Left lung (tissue), 10 donors: ENCODE data around the gene NMU. TPM values are rescaled to one million over a fixed set of nuclear protein-coding genes. Genes with fewer than 3 reads are reported as not detected.

Experiments
- ATAC-seq: fragments of 200-7000 bp; cut with Tn5 transposase; one replicate; pipeline ENCODE4 v1.9.1; 2020; ENCODE audit warnings: moderate library complexity
- DNase-seq, 4 donors: peaks; one replicate each; pipeline ENCODE4 v3.0.0-alpha.2; 2013 to 2020
- H3K27ac ChIP-seq, 2 donors: fragments of 200-600 bp; sonication (generic) in 1 of 2; one replicate each; pipeline versions ENCODE4 v1.5.0 to v1.8.0; 2020 to 2021
- H3K27me3 ChIP-seq, 2 donors: fragments of 200-600 bp; sonication (generic) in 1 of 2; one replicate each; pipeline versions ENCODE4 v1.5.0 to v1.8.0; 2020 to 2021
- H3K36me3 ChIP-seq, 2 donors: fragments of 200-600 bp; sonication (generic) in 1 of 2; one replicate each; pipeline versions ENCODE4 v1.5.0 to v1.8.0; 2020 to 2021
- H3K4me1 ChIP-seq, 2 donors: fragments of 200-600 bp; one replicate each; pipeline ENCODE4 v1.8.0; 2021
- H3K4me3 ChIP-seq, 2 donors: fragments of 200-600 bp; sonication (generic) in 1 of 2; one replicate each; pipeline versions ENCODE4 v1.5.0 to v1.8.0; 2020 to 2021; ENCODE audit warnings: mild to moderate bottlenecking in 1 of 2
- H3K9me3 ChIP-seq, 2 donors: fragments of 200-600 bp; sonication (generic) in 1 of 2; one replicate each; pipeline versions ENCODE4 v1.5.0 to v1.8.0; 2020 to 2021
- CTCF ChIP-seq, 2 donors: fragments of 200-600 bp; sonication (generic) in 1 of 2; IDR thresholded peaks; one replicate each; pipeline versions ENCODE4 v1.5.0 to v1.8.0; 2021; ENCODE audit warnings: antibody characterized with exemption in 2 of 2
- intact Hi-C, 2 donors: fragments of 100-400 bp; cut with DNase I; formaldehyde crosslinking; loops; one replicate each; pipeline versions ENCODE4 v1.11.2 to v1.14.2; 2022
- polyA plus RNA-seq, 6 donors: library from polyadenylated mRNA; unstranded; fragments of 120-200 nt; gene quantifications; one replicate each; pipeline ENCODE4 v1.2.1, GENCODE V29; 2013; ENCODE audit not compliant: insufficient read length in 6 of 6
- total RNA-seq, 2 donors: library from RNA; stranded (reverse); fragmentation: NEBNext Ultra II Directional; extraction: Animal tissue kit (Norgen Biotek cat#: 25700); gene quantifications; one replicate each; pipeline ENCODE4 v1.2.1, GENCODE V29; 2021
- donor health status: DM: no; HTN: yes; CAD: no.
- donor health status: DM: no; HTN: no; CAD: no.

NMU gene
- total and polyA plus RNA-seq, 8 donors, result 0.81 to 36.2 (median 4.7) TPM

- no peaks in the 10 kb centered on the region for H3K4me1 ChIP-seq
- DNase-seq (no peak), ATAC-seq (no peak)
- no peak overlapping the region for H3K4me3 ChIP-seq
- no peak for TF ChIP-seq CTCF (IDR thresholded peaks at IDR 0.05)
- no peaks in the 10 kb centered on the region for H3K9me3 ChIP-seq
- no peaks in the 10 kb centered on the region for H3K27me3 ChIP-seq
- no peaks in the 10 kb centered on the region for H3K36me3 ChIP-seq
- no peak overlapping the region for H3K27ac ChIP-seq
- intact Hi-C loops, result no loop called here
These were observed 18.4 kb downstream of the NMU start for GRCh38 chr4:55617587-55618197.

- Histone ChIP-seq H3K9me3 (no peaks in the 10 kb centered on the region), H3K4me3 (no peak overlapping the region), H3K27me3 (no peaks in the 10 kb centered on the region), H3K27ac (no peak overlapping the region), H3K36me3 (no peaks in the 10 kb centered on the region), H3K4me1 (no peaks in the 10 kb centered on the region)
- DNase-seq, result no peak
- intact Hi-C loops, result no loop called here
- ATAC-seq, result no peak
- TF ChIP-seq CTCF (IDR thresholded peaks at IDR 0.05), result no peak
These were observed 21.1 kb downstream of the NMU start for GRCh38 chr4:55615008-55615407.

DNA sequence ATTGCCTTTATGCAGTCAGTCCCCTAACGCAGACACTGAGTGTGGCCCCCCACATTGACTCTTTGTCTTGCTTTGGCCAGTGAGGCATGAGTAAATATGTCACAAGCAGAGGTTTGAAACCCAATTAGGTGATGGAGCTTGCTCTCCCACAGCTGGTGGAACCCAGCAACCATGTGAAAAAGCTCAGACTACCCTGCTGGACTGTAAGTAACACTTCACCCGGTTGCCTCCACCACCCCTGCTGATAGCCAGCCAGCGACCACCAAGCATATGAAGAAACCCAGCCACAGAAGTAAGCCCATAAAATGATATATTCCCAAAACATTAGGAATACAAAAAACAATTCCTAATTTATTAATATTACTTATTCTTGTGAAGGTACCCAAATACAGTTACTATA is 22.5 kb downstream of the NMU start:
- Histone ChIP-seq H3K4me3 (no peak overlapping the region), H3K27me3 (no peaks in the 10 kb centered on the region), H3K9me3 (no peaks in the 10 kb centered on the region), H3K27ac (no peak overlapping the region), H3K4me1 (no peaks in the 10 kb centered on the region), H3K36me3 (no peaks in the 10 kb centered on the region)
- intact Hi-C loops, result no loop called here
- TF ChIP-seq CTCF (IDR thresholded peaks at IDR 0.05), result no peak
- DNase-seq (no peak), ATAC-seq (no peak)

- Histone ChIP-seq H3K9me3 (no peaks in the 10 kb centered on the region), H3K36me3 (no peaks in the 10 kb centered on the region), H3K27ac (no peak overlapping the region), H3K4me3 (no peak overlapping the region), H3K27me3 (no peaks in the 10 kb centered on the region), H3K4me1 (no peaks in the 10 kb centered on the region)
- DNase-seq (no peak), ATAC-seq (no peak)
- intact Hi-C loops, result no loop called here
- no peak for TF ChIP-seq CTCF (IDR thresholded peaks at IDR 0.05)
These were observed 23.8 kb downstream of the NMU start for GRCh38 chr4:55612341-55612740.

DNA sequence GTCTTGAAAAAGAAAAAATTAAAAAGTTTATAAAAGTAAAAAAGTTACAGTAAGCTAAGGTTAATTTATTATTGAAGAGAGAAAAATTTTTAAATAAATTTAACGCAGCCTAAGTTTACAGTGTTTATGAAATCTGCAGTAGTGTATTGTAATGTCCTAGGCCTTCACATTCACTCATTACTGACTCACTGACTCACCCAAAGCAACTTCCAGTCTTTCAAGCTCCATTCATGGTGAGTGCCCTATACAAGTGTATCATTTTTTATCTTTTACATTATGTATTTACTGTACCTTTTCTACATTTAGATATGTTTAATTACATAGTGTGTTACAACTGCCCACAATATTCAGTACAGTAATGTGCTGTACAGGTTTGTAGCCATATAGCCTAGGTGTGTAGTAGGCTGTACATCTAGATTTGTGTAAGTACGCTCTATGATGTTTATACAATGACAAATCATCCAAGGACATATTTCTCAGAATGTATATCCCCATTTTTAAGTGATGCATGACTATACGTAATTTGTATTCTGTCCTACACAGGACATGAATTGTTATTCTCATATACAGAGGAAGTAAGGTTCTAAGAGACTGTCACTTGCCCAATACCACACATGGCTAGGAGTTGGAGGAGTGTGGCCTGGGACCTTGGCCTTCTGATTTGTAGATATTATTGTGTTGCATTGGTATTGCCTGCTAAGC is 24.6 kb downstream of the NMU start:
- Histone ChIP-seq H3K4me1 (no peaks in the 10 kb centered on the region), H3K36me3 (no peaks in the 10 kb centered on the region), H3K9me3 (no peaks in the 10 kb centered on the region), H3K27ac (no peak overlapping the region), H3K27me3 (no peaks in the 10 kb centered on the region), H3K4me3 (no peak overlapping the region)
- intact Hi-C loops, result no loop called here
- TF ChIP-seq CTCF (IDR thresholded peaks at IDR 0.05), result no peak
- DNase-seq (no peak), ATAC-seq (no peak)
